Fibroblast of skin of left quadriceps (primary cell): ENCODE data around the gene LCE1E.

Experiments used
- DNase-seq, 2 experiments: peaks; one replicate each; pipeline ENCODE4 v3.0.0-alpha.2; 2013; ENCODE audit warnings: low read depth in 2 of 2

LCE1E gene

DNA sequence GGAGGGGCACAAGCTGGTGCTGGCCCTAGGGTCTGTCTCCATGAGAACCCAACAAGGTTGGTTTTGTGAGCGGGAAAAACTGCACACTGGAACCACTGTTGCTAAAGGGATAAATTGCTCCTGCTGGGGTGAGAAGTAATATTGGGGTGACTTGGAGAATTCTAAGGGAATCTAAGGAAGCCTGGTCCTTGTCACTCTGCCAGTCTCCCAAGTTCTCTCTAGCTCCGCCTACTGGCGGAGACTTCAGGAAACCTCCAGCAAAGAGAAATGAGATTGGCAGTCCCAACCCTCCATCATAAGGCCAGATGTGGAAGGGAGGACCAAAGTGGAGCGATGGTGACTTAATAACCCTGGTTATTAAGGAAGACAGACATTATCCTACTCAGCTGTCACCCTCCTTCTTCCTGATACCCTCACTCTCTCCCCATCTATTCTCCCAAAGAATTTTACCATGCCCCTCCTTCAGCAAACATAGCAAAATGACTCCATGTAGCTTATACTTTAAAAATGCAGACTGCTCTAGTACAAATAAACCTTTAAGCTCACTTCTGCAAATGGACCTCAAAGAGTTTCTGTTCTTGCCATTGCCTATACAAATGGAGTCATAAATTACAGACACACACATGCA lies 8.4 kb upstream of the LCE1E start:
- DNase-seq, result no peak

GRCh38 chr1:152783095-152783494 lies 3.0 kb upstream of the LCE1E start:
- DNase-seq, result no peak

- DNase-seq, result no peak
Observed at GRCh38 chr1:152795686-152796085, 9.6 kb downstream of the LCE1E start.

DNA sequence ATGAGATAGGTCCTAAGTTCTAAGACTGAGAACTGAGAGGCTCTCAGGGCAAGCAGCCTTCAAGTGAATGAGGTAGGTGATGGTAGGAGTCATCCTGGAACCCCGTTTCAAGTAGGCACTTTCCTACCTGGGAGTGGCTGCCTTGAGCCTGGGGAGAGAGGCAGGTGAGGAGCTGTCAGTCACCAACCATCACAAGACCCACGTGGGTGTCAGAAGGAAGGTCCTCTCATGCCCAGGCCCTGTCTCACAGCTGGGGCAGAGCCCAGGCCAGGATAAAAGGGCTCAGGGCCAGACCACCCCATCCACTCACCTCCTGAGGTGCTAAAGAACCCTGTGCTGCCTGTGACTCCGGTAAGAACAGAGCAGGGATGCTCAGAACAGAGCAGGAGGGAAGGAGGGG lies 10.4 kb downstream of the LCE1E start, which contains the start of gene LCE1D:
Gene LCE1D, plus strand, starts transcription at position 301 of the 400 bp plus-strand sequence. CDS start 1,074 bp downstream, outside the sequence.
- DNase-seq, result no peak

GRCh38 chr1:152801333-152801732 lies 15.3 kb downstream of the LCE1E start:
- DNase-seq, result no peak

- no peak for DNase-seq
Observed at GRCh38 chr1:152806576-152806975, 20.5 kb downstream of the LCE1E start, which contains the start of gene LCE1C. TSS of gene LCE1C (minus strand) at chr1:152806651. CDS start at chr1:152805478, 1,173 bp downstream.

DNA sequence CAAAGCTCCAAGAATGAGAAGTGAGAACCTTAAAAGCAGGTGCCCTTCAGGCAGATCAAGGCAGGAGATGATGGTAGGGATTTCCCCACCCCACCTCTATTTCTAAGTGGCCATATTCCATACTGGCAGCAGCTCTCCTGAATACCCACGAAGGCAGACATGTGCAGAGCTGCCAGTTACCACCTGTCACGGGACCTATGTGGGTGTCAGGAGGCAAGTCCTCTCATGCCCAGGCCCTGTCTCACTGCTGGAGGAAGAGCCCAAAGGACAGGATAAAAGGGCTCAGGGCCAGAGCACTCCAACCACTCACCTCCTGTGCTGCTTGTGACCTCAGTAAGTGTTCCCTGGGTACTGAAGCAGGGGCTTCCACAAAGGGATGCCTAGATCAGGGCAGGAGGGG lies 25.0 kb downstream of the LCE1E start:
- no peak for DNase-seq

DNA sequence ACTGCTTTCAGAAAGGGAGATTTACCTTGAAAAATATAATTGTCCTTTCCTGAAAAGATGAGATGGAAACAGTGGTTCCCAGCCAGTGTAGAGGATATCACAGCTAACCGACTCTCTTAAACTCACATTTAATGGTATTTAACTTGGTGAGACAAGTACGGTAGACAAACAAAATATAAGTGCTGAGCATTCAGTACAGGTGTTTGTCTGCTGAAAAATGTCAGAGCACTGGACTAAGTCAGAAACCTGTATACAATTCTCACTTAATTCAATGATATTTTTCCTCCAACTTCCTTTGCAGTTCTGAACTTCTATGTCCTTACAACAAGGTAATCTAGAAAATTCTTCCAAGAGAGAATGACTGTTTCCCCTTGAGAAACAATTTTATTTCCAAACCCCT lies 25.6 kb downstream of the LCE1E start, which contains the start of gene LCE1B:
Gene LCE1B, plus strand, starts transcription at position 301 of the 400 bp plus-strand sequence. CDS start 476 bp downstream, outside the sequence.
- DNase-seq, result no peak

DNA sequence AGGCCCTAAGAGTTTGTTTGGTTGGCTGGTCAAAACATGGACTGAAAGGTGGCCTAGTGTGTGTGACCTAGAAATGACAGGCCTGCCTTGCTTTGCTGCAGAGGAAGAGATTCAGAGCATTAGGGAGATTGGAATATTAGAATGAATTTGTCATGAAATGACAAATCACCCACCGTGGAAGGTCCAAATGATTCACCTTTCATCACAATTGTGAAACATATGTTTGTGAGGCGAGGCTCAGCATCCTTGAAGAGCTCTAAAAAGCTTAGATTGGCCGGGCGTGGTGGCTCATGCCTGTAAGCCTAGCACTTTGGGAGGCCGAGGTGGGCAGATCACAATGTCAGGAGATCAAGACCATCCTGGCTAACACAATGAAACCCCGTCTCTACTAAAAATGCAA lies 31.3 kb downstream of the LCE1E start:
- no peak for DNase-seq

- DNase-seq, result no peak
Observed at GRCh38 chr1:152823294-152823693, 37.2 kb downstream of the LCE1E start.

GRCh38 chr1:152824964-152825363 lies 38.9 kb downstream of the LCE1E start:
- DNase-seq, result no peak

DNA sequence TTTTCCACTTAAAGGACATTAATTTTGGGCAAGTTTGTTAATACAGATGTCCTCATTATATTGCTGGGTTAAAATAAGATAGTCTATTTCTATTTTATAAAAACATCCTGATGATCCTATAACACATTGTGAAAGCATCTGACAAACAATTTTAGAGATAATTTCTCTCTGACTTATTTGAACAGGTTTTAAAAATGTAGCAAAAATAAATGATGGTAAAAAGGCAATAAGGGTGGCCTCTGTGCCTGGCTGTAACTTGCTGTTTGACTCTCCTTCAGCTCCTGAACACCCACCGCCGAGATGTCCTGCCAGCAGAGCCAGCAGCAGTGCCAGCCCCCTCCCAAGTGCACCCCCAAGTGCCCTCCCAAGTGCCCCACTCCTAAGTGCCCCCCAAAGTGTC lies 41.1 kb downstream of the LCE1E start, which contains the start of gene LCE1A:
Gene LCE1A, plus strand, starts transcription at position 301 of the 400 bp plus-strand sequence. Its CDS starts 0 bp downstream, at position 301.
- no peak for DNase-seq

DNA sequence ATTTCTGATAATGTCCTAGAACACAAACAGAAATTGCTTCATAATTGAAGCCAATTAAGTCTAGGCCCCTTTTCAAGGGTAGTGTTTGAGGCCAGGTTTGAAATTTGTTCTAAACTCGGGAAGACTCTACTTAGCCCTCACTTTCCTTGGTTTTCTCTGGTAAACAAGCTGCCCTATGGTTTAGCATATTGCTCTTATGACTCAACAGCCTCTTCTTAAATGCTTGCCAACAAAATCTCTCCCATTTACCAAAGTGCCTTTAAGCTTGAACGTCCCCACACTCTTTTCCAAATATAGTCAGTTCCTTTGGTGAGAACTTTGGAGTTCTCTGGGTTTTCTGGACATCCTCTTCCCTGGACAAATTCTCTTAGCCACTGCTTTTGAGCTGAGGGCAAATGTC lies 50.8 kb downstream of the LCE1E start:
- no peak for DNase-seq
